HT-29 (cell line): ENCODE results near the gene CEPT1. TPM values are rescaled to one million over a fixed set of nuclear protein-coding genes. Genes with fewer than 3 reads are reported as not detected.
A peak's percentile ranks its signal among the peaks of the same experiment; 100 is the strongest.
"Not testable (repeated sequence)": the region's sequence is repeated elsewhere in the genome, so short reads cannot be mapped to it uniquely, and the experiment has no call there.

ENCODE experiments used
- DNase-seq: peaks from one replicate; pipeline ENCODE4 v3.0.0-alpha.2; 2015; ENCODE audit warnings: low spot score
- total RNA-seq: library from RNA; depleted of rRNA; stranded (reverse); fragments of >200 nt; shearing (Covaris generic); gene quantifications from 2 replicates; pipeline ENCODE4 v1.2.3, GENCODE V29; 2014

CEPT1 gene
- total RNA-seq, 1 experiment from 2014 or later = 14.9 TPM

DNA sequence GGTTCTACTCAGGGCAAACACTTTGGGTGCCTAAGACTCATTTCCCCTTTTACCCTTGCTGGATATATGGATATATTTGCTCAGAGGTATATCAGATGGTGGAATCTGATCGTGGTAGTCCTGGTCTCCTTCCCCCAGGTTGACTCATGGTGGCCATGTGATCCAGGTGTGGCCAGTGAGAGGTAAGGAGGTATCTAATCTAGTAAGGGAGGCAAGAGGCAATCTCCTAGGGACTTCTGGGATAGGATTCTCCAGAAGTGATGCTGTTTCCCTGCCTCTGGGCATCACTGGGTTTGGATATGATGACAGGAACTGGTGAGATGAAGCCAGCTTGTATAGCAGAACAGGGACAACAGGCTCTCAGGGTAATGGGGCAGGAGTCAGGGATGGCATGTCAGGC lies 68.9 kb downstream of the CEPT1 start:
- no peak for DNase-seq

DNA sequence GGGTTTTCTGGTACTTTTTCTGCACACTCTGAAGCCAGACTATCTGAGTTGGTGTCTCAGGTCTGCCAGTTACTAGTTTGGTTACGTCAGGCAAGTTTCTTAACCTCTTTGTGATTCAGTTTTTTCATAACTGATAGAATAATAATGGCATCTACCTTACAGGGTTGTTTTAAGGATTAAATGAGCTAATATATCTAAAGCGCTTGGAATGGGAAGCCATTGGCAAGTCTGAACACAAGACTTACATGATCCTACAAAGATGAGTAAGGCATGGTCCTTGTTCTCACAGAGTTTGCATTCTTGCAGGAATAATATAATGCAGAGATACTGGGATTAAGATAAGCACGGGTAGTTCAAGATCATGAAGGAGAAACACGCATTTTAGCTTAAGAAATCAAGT lies 69.6 kb downstream of the CEPT1 start:
- DNase-seq = no peak

DNA sequence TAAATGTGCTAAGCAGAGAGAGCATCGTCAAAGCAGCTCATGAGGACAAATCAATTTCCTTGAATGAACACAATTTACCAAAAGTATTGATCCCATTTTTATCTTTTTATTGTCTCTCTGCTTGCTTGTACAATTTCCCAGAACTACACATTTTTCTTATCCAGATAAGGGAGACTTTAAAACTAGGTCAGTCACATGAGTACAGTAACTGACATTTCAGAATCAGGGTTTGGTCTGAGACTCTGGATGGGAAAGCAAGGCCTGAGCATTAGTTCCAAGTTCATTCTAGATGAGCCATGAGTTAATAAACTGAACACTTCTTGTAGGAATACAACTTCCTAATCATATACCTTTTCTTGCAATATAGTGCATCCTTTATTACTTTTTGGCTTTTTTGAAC lies 71.9 kb downstream of the CEPT1 start:
- DNase-seq = no peak

DNA sequence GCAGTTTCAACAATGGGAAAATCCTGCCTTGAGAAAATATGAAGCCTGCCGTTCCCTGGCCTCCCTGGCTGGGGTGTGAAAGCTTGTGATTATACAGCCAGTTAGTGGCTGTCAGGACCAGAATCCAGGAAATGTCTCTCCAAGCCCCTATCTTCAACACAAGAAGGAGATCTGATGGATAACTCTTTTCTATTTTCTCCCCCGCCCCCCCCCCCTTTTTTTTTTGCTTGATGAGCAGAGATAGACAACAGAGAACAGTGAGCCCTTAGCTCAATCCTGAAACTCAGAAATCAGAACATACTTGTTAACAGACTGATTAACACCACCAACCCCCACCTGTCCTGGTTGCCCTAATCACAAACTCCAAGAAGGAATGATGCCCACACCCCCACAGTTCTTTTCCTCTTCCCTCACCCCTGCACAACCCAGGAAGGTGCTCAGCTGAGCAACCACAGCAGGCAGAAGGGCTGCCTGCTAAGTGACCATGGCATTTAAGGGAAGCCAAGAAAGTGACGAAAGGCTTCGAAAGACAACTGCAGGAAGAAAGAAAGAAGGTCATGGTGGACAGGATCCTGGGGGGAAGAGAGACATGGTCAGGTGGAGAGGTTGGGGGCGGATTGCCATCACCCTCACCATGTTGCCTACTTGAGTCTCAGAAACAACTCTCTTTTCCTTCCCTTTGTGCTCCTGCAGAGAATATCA lies 72.8 kb downstream of the CEPT1 start:
- DNase-seq = no peak

DNA sequence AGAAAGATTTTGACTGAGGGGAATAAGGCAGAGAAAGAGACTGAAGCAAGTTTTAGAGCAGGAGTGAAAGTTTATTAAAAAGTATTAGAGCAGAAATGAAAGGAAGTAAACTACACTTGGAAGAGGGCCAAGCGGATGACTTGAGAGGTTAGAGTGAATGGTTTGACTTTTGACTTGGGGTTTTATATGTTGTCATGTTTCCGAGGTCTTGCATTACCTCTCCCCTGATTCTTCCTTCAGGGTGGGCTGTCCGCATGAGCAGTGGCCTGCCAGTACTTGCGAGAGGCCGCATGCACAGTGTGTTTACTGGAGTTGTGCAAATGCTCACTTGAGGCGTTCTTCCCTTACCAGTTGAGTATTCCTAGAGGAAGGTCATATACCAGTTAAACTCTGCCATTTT lies 73.4 kb downstream of the CEPT1 start:
- DNase-seq = no peak

DNA sequence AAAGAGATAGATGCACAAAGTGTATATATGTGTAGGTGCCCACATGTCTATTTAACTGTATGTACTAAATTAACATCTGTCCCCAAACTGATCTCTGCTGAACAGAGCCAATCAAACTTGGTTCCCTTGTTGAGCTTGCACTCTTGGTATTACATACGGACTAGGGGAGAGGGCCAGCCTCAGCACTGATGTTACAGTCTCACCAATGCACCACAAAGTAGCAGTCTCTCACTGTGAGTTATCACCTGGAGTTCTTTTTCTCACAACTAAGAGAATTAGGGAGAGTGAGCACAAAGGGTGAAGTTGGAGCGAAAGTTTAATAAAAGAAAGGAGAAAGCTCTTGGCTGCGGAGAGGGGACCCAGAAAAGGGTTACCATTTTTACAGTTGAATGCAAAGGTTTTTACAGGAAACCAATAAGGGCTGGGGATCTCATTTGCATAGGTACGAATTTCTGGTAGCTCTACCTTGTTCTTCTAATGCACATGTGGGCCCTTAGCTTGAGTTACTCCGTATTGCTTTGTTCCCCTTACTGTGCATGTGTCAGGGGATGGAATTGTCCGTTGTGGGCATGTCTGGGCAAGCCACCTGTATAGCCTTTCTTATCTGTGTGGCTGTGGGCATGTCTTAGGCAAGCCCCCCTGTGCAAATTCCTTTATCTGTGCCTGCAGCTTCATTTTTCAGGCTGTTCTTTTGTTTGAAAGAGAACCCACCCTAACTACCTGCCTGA lies 74.2 kb downstream of the CEPT1 start:
- no peak for DNase-seq

DNA sequence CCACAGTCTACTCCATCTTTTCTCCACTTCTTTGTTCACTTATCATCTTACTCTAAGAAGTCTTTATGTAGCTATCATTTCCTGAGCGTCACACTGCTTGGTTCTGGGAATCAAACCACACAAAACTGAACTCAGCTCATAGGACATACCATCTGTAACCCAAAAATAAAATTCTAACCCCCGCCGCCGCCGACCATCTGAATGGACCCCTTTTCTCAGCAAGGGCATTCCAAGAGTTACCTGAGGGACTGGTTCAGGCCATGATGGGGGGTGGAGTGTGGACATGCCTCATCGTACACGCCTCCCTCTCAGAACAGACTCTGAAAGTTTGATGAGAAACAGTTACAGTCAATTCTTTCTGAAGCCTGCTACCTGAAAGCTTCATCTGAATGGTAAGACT lies 74.9 kb downstream of the CEPT1 start:
- DNase-seq = no peak

DNA sequence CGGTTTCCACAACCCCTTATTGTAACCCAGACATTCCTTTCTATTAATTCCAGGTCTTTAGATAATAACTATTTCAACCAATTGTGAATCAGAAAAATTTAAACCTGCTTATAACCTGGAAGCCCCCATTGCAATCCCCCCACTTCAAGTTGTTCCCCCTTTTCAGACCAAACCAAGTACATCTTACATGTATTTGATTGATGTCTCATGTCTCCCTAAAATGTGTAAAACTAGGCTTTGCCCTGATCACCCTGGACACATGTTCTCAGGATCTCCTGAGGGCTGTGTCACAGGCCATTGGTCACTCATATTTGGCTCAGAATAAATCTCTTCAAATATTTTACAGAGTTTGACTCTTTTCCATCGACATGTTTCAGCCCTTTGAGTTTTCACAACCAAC lies 75.3 kb downstream of the CEPT1 start:
- not testable (repeated sequence) for DNase-seq

DNA sequence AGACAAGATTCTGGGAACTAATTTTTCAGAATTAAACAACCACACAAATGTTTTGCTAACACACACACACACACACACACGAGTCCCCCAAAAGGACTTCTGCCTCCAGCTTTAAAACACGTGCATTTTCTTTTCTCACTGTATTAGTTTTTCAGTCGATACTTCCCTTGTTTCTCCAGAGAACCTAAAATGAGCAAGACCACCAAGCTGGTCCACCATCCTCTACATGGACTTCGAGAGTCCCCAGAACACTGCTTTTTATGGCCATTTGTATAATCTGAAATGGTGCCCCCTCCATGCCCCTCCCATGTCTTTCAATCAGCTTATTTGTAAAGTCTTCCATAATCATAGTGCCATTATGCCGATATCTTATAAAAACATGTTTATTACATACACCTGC lies 76.7 kb downstream of the CEPT1 start:
- DNase-seq = no peak

DNA sequence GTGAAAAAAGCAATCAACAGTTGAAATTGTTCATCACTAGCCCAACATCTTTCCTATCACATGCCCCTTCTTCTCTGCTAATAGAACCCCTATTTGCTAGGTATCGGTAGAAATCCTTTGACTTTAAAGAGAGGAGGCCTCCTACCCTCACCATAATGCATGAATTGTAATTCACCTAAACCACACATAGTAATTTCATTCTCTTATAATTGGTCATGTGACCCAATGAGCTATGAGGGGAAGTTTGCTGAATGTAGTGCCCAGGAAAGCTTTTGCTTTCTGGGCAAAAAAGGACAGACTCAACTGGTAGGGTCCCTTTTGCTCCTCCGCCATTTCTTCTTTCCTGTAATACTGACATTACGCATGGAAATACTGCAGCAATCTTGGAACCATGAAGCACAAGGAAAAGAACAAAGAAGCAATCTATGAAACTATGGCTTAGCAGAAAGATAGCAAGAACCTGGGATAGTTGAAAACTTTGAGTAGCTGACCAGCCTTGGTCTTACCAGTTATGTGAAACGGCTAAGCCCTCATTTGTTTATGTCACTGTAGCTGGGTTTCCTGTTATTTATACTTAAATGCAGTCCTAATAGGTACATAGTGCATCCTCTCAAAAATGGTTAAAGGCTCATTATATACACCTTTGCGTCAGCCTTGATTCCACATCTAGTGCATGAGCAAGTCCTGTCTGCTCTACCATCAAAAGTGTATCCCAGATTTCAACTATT lies 77.3 kb downstream of the CEPT1 start:
- no peak for DNase-seq

DNA sequence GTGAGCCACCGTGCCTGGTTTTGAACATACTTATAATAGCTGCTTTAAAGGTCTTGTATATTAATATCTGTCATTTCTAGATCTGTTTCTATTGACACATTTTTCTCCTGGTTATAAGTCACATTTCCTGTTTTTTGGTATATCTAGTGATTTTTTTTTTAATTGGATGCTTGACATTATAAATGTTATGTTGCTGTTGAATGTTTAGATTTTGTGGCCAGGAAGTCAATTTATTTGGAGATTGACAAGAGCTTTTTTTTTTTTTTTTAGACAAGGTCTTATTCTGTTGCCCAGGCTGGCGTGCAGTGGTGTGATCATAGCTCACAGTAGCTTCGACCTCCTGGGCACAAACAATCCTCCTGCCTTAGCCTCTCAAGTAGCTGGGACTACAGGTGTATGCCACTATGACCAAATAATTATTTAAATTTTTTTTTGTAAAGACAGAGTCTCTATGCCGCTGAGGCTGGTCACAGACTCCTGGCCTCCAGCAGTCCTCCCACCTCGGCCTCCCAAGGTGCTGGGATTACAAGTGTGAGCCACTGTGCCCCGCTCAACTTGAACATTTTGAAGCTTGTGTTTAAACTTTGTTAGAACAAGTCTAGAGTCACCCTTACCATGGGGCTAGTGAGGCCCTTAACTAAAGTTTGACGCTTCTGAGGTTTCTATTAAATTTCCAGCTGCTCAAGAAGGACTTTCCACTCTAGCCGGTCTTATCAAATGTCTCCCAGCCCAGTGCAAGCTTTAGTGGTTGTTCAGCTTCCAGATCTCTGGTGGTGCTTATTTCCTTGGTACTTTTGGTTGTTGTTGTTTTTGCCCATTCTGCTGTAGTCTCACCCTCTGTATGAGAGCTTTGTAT lies 78.9 kb downstream of the CEPT1 start:
- DNase-seq = no peak

DNA sequence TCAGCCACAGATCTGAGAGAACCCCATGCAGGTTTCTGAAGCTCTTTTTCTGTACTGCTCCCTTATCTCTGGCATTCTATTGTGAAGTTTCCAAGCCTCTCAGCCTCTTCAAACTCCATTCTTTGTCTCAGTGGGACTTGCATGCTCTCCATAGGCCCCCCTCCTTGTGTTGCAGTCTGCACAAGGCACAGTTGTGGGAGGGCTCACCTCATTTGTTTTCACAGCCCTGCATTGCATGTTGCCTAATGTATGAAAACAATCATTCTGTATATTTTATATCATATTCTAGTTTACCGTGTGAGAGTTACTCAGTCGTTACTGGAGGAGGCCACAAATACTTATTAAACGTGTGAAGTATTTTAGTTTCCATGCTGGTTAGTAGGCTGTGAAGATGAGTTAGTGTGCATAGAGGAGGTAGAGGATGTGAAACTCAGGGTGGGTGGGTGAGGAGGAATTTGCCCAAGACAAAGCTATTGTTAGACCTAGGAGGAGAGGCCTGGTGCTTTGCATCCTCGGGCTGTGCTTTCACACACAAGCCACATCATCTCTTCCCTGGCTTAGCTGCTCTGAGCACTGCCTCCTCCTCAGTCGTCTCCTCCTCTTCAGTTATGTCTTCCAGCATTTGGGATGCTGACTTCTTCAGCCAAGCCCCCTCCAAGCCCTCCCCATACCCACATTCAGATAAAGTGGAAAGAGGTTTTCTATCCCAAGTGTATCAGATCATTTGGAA lies 79.7 kb downstream of the CEPT1 start:
- DNase-seq = no peak

DNA sequence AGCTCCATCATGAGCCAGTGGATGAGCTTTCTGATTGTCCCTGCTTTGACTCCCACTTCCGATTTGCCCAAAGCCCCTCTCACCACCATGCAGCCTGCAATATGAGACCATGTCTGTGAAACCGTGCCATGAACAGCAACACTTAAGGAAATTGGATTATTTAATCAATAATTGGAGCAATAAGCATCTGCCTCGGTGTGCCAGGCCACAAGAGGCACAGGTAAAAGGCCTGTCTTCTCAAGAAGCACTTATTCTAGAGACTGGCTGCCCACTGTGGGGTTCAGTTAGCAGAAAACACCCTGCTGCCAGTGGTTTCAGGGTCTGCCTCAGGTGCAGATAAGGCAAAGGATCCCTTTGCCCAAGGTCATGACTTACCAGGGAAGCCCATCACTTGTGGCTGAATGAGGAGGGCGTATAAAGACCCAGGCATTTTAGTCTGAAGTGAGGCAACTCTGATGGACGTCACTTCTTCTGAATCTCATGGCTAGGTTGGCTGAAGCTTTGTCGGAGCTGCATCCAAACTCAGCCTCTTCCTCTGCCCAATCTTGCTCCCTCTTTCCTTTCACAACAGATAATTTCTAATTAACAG lies 80.4 kb downstream of the CEPT1 start:
- no peak for DNase-seq

DNA sequence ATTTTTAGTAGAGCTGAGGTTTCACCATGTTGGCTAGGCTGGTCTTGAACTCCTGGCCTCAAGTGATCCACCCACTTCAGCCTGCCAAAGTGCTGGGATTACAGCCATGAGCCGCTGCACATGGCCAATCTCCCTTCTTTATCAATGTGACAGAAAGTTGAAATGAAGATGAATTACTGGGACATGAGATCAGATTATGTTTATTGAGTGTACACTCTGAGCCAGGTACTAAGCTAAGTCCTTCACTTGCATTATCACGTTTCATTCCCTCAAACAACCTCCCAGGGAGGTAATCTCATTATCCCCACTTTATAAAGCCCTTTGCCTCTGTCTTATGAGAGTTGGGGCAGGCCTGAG lies 81.2 kb downstream of the CEPT1 start:
- no peak for DNase-seq

DNA sequence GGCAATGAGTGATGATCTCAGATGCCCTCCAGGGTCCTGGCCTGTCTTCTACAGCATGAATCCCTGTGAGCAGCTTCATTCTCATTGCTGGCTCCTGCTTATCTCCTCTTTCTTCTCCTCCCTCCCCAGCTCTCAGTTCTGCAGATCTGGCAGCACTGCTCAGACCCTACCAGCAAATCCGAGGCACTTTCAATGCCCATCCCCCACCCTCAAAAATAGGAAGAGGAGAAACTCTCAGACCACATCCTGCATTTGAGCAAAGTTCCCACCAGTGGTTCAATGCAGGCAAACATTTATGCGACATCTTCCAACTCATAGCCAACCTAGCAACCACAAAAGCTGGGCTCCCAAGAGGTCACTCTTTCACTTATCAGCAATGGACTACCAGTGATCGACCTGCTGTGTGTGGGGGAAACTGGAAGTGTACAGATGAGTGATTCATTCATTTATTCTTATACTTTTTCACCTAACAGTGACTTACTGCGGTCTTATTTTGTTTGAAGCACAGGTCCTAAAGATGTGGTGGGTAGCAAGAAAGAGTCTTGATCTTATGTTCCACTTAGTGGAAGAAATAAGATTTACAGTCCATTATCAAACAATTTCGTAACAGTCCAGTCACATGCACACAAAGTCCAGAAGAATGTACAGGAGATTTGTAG lies 81.7 kb downstream of the CEPT1 start:
- DNase-seq = no peak

DNA sequence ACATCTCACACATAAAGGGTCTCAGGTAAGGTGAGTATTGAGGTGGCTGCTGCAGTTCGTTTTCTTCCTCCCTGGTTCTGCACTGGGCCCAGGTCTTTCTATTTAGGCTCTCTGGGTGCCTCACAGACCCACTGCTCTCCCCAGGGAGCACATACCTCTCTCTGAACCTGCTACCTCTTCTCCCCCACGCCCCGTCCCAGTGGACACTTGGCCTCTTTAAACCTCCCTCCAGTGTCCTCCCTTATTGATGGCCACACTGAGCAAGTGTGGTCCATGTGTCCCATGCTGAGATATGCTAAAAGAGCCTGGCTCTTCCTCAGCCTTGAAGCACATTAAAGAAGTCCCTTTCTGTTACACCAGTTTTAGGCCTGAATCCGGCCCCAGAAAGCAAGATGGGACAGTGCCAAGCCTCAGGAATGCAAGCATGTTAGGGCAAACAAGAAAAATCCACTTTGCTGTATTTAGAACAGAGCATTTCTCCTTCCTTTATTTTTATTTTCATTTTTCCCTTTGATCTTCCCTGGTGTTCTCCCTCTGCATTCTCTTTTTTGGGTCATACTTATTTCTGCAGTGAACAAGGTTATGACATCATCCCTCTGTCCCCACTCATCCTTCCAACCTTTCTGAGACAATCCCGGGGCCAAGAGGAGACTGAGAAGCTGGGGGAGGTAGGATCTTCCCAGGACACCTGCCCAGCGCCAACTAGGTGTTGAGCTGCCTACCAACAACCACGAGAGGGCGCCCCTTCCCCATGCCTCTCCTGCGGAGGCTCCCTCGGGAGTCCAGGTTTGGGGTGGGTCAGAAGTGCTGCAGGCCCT lies 82.5 kb downstream of the CEPT1 start:
- peak; percentile 90 for DNase-seq

DNA sequence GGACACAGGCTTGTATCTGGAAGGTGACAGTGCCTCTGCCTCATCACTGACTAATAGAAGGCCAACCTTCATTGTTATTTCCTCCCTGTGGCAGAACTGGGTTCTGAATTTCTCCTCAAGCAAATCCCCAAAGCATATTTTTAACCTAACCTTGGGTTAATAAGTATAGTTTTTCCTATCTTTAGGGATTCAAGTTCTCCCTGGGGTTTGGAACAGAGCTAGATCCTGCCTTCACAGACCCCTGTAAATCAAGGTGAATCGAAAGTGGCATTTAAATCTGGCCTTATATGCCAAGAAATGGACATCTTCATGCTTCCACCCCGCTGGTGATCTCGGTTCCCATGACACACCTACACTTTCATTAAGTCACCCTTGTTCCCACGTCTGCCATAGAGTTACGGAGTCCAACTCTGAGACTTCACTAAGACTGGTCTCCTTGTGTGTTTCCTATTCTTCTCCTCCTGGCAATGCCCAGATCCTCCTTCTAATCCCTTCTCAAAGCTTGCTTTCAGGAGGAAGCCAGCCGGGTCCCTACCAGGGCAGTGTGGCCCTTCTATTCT lies 83.2 kb downstream of the CEPT1 start:
- DNase-seq = no peak

DNA sequence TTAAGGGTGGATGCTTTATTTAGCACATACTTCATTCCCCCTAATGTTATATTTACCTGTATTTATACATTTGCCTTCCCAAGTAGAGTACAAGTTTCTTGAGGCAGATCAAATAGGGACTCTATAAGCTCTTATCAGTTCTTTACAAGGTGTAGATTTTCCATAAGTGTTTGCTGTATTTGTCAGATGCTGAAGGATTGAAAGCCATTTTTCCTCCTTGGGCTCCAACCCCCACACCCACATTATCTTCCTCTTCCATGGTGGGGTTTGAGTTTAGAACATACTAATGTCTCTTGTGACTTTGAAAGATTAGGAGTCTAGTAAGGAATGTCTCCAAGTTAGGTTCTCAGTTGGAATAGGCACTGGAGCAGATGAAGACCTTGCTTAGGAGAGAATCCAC lies 85.1 kb downstream of the CEPT1 start:
- no peak for DNase-seq
